ENCODE measurements around the gene TMEM187. TPM values are rescaled to one million over a fixed set of nuclear protein-coding genes. Genes with fewer than 3 reads are reported as not detected.

Gene TMEM187
- total RNA-seq, 1 experiment from 2014 or later: 9.4 TPM

DNA sequence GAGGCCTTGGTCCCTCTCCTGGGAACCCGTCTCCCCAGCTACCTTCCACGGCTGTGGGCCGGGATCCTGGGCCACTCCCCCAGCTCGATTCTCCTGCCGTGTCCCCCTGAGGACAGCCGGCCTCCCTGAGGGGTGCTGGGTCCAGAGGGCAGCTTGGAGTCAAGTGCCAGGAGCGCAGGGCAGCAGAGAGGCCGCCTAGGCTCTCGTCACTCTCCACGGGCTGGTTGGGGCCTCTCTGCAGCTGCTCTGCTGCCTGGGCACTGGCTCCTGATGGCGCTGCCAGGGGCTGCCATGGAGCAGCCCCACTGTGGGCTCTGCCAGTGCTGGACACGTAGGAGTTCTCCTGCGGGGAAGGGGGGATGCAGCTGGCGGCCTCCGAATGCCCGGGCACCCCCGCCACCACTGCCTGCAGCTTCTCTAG lies 40.5 kb downstream of the TMEM187 start:
- BruUV-seq (replicated peaks): no TSS peak
- H3K27ac Mint-ChIP-seq (ENCODE audit: unreplicated experiment): no peak overlapping the region
- CTCF ChIA-PET: interaction anchor here (0.9 kb wide), 1 partner anchor 43 kb away, joined by 6 read pairs; no protein-coding TSS in a partner anchor
- no peak overlapping the region for H3K4me3 Mint-ChIP-seq (ENCODE audit: low read depth, unreplicated experiment)
- H3K9me3 Mint-ChIP-seq (ENCODE audit: low read depth, unreplicated experiment): no peaks in the 10 kb centered on the region
- intact Hi-C loops (cut with micrococcal nuclease; ENCODE audit: unreplicated experiment): no loop called here
- H3K27me3 Mint-ChIP-seq (ENCODE audit: unreplicated experiment): no peaks in the 10 kb centered on the region
- peaks cover 60% of the 10 kb centered on the region for H3K36me3 Mint-ChIP-seq (ENCODE audit: insufficient read depth, unreplicated experiment)
- no peaks in the 10 kb centered on the region for H3K4me1 Mint-ChIP-seq (ENCODE audit: low read depth, unreplicated experiment)
- DNase-seq: no peak
- TF ChIP-seq, protein P1, sequence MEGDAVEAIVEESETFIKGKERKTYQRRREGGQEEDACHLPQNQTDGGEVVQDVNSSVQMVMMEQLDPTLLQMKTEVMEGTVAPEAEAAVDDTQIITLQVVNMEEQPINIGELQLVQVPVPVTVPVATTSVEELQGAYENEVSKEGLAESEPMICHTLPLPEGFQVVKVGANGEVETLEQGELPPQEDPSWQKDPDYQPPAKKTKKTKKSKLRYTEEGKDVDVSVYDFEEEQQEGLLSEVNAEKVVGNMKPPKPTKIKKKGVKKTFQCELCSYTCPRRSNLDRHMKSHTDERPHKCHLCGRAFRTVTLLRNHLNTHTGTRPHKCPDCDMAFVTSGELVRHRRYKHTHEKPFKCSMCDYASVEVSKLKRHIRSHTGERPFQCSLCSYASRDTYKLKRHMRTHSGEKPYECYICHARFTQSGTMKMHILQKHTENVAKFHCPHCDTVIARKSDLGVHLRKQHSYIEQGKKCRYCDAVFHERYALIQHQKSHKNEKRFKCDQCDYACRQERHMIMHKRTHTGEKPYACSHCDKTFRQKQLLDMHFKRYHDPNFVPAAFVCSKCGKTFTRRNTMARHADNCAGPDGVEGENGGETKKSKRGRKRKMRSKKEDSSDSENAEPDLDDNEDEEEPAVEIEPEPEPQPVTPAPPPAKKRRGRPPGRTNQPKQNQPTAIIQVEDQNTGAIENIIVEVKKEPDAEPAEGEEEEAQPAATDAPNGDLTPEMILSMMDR (IDR thresholded peaks at IDR 0.05; ENCODE audit: unreplicated experiment): no peak

GRCh38 chrX:154013614-154014360 lies 41.2 kb downstream of the TMEM187 start:
- no peaks in the 10 kb centered on the region for H3K9me3 Mint-ChIP-seq (ENCODE audit: low read depth, unreplicated experiment)
- intact Hi-C loops (cut with micrococcal nuclease; ENCODE audit: unreplicated experiment): no loop called here
- TF ChIP-seq, protein P1 (IDR thresholded peaks at IDR 0.05; ENCODE audit: unreplicated experiment): peak; percentile 95
- DNase-seq: peak; percentile 38
- H3K4me1 Mint-ChIP-seq (ENCODE audit: low read depth, unreplicated experiment): no peaks in the 10 kb centered on the region
- BruUV-seq (replicated peaks): no TSS peak
- H3K27ac Mint-ChIP-seq (ENCODE audit: unreplicated experiment): no peak overlapping the region
- H3K4me3 Mint-ChIP-seq (ENCODE audit: low read depth, unreplicated experiment): no peak overlapping the region
- H3K36me3 Mint-ChIP-seq (ENCODE audit: insufficient read depth, unreplicated experiment): peaks cover 59% of the 10 kb centered on the region
- CTCF ChIA-PET: no interaction called here
- no peaks in the 10 kb centered on the region for H3K27me3 Mint-ChIP-seq (ENCODE audit: unreplicated experiment)

DNA sequence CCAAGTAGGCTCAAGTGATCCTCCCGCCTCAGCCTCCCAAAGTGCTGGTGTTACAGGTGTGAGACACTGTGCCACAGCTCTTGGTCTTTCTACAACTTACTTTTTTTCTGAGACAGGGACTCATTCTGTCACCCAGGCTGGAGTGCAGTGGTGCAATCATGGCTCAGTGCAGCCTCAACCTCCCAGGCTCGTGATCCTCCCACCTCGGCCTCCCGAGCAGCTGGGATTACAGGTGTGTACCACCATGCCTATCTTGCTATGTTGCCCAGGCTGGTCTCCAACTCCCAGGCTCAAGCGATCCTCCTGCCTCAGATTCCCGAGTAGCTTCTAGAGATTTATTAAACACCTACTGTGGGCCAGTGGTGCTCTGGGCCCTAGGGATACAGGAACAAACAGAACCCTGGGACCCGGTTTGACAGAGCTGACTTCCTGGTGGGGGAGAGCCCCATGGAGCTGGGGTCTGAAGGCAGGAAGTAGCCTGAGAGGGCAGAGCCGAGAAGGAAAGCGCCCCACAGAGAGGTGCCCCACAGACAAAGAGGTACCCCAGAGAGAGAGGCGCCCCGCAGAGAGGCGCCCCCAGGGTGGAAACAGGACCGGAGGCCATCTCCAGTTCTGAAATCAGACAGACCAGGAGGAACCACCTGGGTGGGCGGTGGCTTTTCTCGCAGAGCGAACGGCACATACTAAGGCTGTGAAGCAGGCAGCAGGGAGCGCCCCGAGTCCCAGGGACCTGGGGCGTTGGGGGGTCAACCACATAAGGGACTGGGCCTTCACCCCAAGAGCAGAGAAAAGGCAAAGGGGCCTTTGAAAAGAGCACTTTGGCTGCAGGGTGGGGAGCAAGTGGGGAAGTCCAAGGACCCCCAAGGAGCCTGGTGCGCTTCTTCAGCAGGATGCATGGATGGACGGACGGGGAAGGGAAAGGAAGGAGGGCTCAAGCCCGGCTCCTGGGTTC lies 42.2 kb downstream of the TMEM187 start:
- no peaks in the 10 kb centered on the region for H3K4me1 Mint-ChIP-seq (ENCODE audit: low read depth, unreplicated experiment)
- H3K36me3 Mint-ChIP-seq (ENCODE audit: insufficient read depth, unreplicated experiment): peaks cover 57% of the 10 kb centered on the region
- no peak overlapping the region for H3K27ac Mint-ChIP-seq (ENCODE audit: unreplicated experiment)
- no peaks in the 10 kb centered on the region for H3K27me3 Mint-ChIP-seq (ENCODE audit: unreplicated experiment)
- no peak for DNase-seq
- no TSS peak for BruUV-seq (replicated peaks)
- no peak overlapping the region for H3K4me3 Mint-ChIP-seq (ENCODE audit: low read depth, unreplicated experiment)
- intact Hi-C loops (cut with micrococcal nuclease; ENCODE audit: unreplicated experiment): no loop called here
- CTCF ChIA-PET: no interaction called here
- no peaks in the 10 kb centered on the region for H3K9me3 Mint-ChIP-seq (ENCODE audit: low read depth, unreplicated experiment)
- TF ChIP-seq, protein P1 (IDR thresholded peaks at IDR 0.05; ENCODE audit: unreplicated experiment): no peak

DNA sequence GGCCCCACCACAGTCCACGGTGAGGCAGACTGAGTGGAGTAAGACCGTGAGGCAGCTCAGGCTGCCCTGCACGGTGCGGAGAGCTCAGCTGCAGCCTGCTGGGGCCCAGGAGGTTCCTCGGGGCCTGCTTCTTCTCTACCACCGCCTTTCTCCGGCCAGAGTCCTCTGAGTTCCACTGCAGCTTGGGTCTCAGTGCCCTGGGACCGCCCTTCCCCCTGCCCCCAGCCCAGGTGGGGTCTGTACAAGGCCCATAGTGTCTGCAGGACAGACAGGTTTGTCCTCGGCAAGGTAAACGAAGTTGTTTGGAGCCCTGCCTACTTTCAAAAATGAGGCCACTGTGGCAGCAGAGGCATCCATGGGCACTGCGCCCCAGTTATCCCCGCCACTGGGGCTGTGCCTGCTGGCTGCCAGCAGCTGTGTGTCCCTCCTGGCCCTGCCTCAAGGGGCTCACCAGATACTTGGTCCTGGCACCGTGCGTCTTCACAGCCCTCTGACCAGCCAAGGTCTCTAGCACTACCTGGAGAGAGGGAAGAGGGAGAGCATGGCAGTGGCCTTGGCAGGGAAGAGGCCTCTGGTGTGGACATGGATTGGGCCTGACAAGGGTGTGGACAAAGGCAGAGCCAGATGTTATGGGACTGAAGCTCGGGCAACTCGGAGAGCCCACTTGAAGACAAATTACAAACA lies 43.2 kb downstream of the TMEM187 start:
- DNase-seq: no peak
- intact Hi-C loops (cut with micrococcal nuclease; ENCODE audit: unreplicated experiment): no loop called here
- no TSS peak for BruUV-seq (replicated peaks)
- Mint-ChIP-seq H3K9me3 (ENCODE audit: low read depth, unreplicated experiment) (no peaks in the 10 kb centered on the region), H3K36me3 (ENCODE audit: insufficient read depth, unreplicated experiment) (peaks cover 61% of the 10 kb centered on the region), H3K4me1 (ENCODE audit: low read depth, unreplicated experiment) (no peaks in the 10 kb centered on the region), H3K27me3 (ENCODE audit: unreplicated experiment) (no peaks in the 10 kb centered on the region), H3K27ac (ENCODE audit: unreplicated experiment) (peak overlapping the region; percentile 8), H3K4me3 (ENCODE audit: low read depth, unreplicated experiment) (no peak overlapping the region)
- CTCF ChIA-PET: interaction anchor here (0.6 kb wide), 1 partner anchor 38 kb away, joined by 6 read pairs; no protein-coding TSS in a partner anchor
- TF ChIP-seq, protein P1 (IDR thresholded peaks at IDR 0.05; ENCODE audit: unreplicated experiment): no peak
